Dendritic cell treated with granulocyte-macrophage colony-stimulating factor and Interleukin-4, amounts not matched to agents 40 ng/mL and 50 ng/mL, for 4 days (primary cell): Measurements from ENCODE around the gene ARHGAP30.
"Not testable (repeated sequence)": the region's sequence is repeated elsewhere in the genome, so short reads cannot be mapped to it uniquely, and the experiment has no call there.

Source experiments
- H3K27ac Mint-ChIP-seq: one replicate; pipeline ENCODE4 v1.8.0; 2022; ENCODE audit warnings: mild to moderate bottlenecking, mixed read lengths
- H3K27me3 Mint-ChIP-seq: one replicate; pipeline ENCODE4 v1.8.0; 2022; ENCODE audit warnings: mild to moderate bottlenecking, mixed read lengths
- H3K36me3 Mint-ChIP-seq: one replicate; pipeline ENCODE4 v1.8.0; 2022; ENCODE audit warnings: low read depth, mixed read lengths
- H3K4me1 Mint-ChIP-seq: one replicate; pipeline ENCODE4 v1.8.0; 2022; ENCODE audit warnings: low read depth, mixed read lengths
- H3K4me3 Mint-ChIP-seq: one replicate; pipeline ENCODE4 v1.8.0; 2022; ENCODE audit warnings: mild to moderate bottlenecking, moderate library complexity, mixed read lengths
- H3K9me3 Mint-ChIP-seq: one replicate; pipeline ENCODE4 v1.8.0; 2022; ENCODE audit warnings: mixed read lengths
- intact Hi-C: fragments of 100-400 bp; cut with micrococcal nuclease; formaldehyde crosslinking; loops from one replicate; pipeline ENCODE4 v1.15.0; 2022

The ARHGAP30 gene

DNA sequence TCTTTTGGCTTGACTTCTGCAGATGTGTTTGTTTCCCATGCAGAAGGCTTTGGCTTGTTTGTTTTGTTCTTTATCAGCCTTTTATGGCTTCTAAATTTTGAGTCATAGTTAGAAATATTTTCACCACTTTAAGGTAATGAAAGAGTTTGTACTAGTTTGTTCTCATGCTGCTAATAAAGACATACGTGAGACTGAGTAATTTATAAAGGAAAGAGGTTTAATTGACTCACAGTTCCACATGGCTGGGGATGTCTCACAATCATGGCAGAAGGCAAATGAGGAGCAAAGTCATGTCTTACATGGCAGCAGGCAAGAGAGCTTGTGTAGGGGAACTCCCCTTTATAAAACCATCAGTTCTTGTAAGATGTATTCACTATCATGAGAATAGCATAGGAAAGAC is 42.7 kb downstream of the ARHGAP30 start:
- H3K4me1 Mint-ChIP-seq, H3K36me3 Mint-ChIP-seq, H3K27ac Mint-ChIP-seq, H3K27me3 Mint-ChIP-seq, H3K9me3 Mint-ChIP-seq, H3K4me3 Mint-ChIP-seq, intact Hi-C loops: not testable (repeated sequence)

- intact Hi-C loops, H3K4me3 Mint-ChIP-seq, H3K9me3 Mint-ChIP-seq, H3K27ac Mint-ChIP-seq, H3K27me3 Mint-ChIP-seq: not testable (repeated sequence)
- Mint-ChIP-seq H3K36me3 (peaks cover 12% of the 10 kb centered on the region), H3K4me1 (peaks cover 42% of the 10 kb centered on the region)
Observed at GRCh38 chr1:161022432-161022831, 47.3 kb downstream of the ARHGAP30 start.

DNA sequence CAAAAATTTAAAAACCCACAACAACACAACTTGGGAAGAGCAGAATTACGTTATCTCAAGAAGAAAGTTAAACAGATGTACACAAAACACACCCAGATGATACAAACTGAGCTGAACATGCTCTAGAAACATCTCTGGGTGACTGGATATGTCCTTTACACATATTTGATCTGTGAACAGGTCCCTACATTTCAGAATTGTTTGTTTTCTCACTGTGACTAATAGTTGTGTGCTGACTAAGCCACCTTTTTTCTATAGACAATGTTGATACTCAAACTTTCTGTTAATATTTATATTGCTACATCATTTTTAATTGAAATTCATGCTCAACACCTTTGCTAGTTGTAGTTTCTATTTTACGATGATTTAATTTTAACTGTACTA is 47.7 kb downstream of the ARHGAP30 start:
- Mint-ChIP-seq H3K27ac (peak overlapping the region; percentile 86), H3K9me3 (no peaks in the 10 kb centered on the region), H3K4me3 (peak overlapping the region; percentile 88), H3K27me3 (no peaks in the 10 kb centered on the region), H3K4me1 (peaks cover 45% of the 10 kb centered on the region), H3K36me3 (peaks cover 12% of the 10 kb centered on the region)
- intact Hi-C loops = loop anchor here (1.0 kb wide), 1 partner anchor 23 kb away; the partner anchor contains the start of gene USF1

DNA sequence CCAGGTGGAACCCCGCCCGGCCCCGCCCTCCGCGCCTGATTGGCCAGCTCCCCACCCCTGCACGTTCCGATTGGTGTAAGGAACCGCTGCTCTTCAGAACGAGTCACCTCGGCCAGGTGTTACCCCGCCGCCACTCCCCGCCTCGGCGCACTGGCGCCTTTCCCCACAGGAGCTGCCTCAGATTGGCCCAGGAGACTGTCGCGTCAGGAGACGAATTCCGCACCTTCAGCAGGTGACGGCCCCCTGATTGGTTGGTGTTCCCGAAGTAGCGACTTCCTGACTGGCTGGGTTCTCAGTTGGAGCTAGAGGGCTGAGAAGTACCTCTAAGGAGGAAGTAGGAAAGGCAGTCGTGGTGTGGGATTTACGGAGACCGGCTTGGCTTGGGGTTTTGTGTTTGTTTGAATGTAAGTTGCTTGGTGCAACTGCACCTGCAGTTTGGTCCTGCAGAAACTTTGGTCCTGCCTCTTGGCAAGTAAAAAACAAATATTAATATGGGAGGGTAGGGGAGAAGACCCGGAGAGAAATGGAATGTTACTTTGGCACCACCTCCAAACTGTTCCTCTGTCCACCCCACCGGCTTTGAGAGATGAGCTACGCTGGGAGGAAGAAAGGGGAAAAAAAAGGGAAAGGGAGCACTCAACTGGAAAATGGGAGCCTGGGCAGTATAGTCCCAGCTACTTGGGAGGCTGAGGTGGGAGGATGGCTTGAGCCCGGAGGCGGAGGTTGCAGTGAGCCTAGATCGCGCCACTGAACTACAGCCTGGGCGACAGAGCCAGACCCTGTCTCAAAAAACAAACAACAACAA is 48.3 kb downstream of the ARHGAP30 start:
- intact Hi-C loops = loop anchor here (1.0 kb wide), 1 partner anchor 24 kb away; the partner anchor contains the start of gene USF1
- Mint-ChIP-seq H3K27me3 (no peaks in the 10 kb centered on the region), H3K9me3 (no peaks in the 10 kb centered on the region), H3K4me1 (peaks cover 50% of the 10 kb centered on the region), H3K27ac (peak overlapping the region; percentile 86), H3K4me3 (peak overlapping the region; percentile 88), H3K36me3 (peaks cover 12% of the 10 kb centered on the region)

GRCh38 chr1:161020509-161021164 is 49.1 kb downstream of the ARHGAP30 start, which contains the start of gene F11R:
Gene F11R (minus strand): TSS chr1:161021152. CDS start chr1:161021073, 79 bp downstream.
- Mint-ChIP-seq H3K4me3 (peak within 1 kb of the TSS; percentile 88), H3K9me3 (no peaks in the 10 kb centered on the region), H3K36me3 (peaks cover 12% of the 10 kb centered on the region), H3K27ac (peak within 1 kb of the TSS; percentile 86), H3K4me1 (peaks cover 51% of the 10 kb centered on the region), H3K27me3 (no peaks in the 10 kb centered on the region)
- intact Hi-C loops = loop anchor here (1.0 kb wide), 1 partner anchor 25 kb away; the partner anchor contains the start of gene USF1

DNA sequence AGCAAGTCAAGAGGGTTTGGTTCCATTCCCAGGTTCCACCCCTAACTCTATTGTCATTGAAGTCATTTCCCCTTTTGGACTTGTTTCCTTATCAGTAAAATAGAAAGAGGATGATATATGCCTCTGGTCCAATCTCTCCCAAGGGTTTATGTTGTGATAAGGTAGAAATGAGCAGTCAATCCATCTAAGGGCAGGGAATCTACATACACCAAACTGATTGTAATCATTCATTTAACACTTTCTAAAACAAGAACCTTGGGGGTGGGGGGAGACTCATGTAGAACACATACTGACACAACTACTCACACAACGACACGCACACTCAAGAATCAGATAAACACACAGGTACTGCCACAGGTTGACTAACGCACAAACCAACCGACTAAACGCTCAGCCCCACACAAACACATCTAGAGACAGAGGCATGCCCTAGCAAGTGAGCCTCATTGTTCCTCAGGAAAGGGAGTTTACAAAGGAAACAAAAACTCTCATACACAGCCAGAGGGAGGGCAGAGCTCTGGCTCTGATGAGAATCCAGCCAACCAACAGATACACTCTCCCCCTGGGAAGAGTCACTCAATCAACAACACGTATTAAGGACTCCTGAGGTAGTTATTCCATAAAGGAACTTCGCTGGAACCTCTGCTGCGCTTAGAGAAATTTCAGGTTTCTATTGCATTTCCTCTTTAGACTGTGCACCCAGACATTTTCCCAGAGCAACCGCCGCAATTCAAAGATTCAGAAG is 49.8 kb downstream of the ARHGAP30 start:
- intact Hi-C loops = no loop called here
- Mint-ChIP-seq H3K4me3 (peak overlapping the region; percentile 88), H3K27me3 (no peaks in the 10 kb centered on the region), H3K27ac (peak overlapping the region; percentile 86), H3K36me3 (peaks cover 12% of the 10 kb centered on the region), H3K9me3 (no peaks in the 10 kb centered on the region), H3K4me1 (peaks cover 51% of the 10 kb centered on the region)

GRCh38 chr1:161019111-161019660 is 50.5 kb downstream of the ARHGAP30 start:
- H3K27me3 Mint-ChIP-seq, intact Hi-C loops, H3K9me3 Mint-ChIP-seq: not testable (repeated sequence)
- Mint-ChIP-seq H3K36me3 (peaks cover 12% of the 10 kb centered on the region), H3K4me1 (peaks cover 52% of the 10 kb centered on the region), H3K27ac (peak overlapping the region; percentile 82), H3K4me3 (peak overlapping the region; percentile 19)

DNA sequence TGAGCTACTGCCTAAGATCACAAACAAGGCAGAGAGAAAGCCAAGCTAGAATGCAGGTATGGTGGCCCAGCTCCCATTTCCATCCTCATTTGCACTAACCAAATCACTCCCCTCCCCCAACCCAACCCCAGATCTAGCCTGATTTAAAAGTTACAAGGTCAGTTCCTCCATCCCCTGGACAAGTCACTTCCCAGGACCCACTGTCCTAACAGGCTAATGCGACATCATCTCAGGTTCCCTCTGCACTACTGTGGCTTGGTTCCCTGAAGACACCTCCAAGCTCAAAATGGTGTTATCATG is 51.1 kb downstream of the ARHGAP30 start:
- H3K4me3 Mint-ChIP-seq = no peak overlapping the region
- peak overlapping the region; percentile 82 for H3K27ac Mint-ChIP-seq
- H3K27me3 Mint-ChIP-seq = no peaks in the 10 kb centered on the region
- peaks cover 58% of the 10 kb centered on the region for H3K4me1 Mint-ChIP-seq
- intact Hi-C loops = no loop called here
- H3K36me3 Mint-ChIP-seq = peaks cover 12% of the 10 kb centered on the region
- H3K9me3 Mint-ChIP-seq = no peaks in the 10 kb centered on the region

GRCh38 chr1:161017756-161018630 is 51.7 kb downstream of the ARHGAP30 start:
- peak overlapping the region; percentile 82 for H3K27ac Mint-ChIP-seq
- no peaks in the 10 kb centered on the region for H3K9me3 Mint-ChIP-seq
- peaks cover 12% of the 10 kb centered on the region for H3K36me3 Mint-ChIP-seq
- H3K4me3 Mint-ChIP-seq = no peak overlapping the region
- H3K27me3 Mint-ChIP-seq = no peaks in the 10 kb centered on the region
- intact Hi-C loops = no loop called here
- peaks cover 64% of the 10 kb centered on the region for H3K4me1 Mint-ChIP-seq

DNA sequence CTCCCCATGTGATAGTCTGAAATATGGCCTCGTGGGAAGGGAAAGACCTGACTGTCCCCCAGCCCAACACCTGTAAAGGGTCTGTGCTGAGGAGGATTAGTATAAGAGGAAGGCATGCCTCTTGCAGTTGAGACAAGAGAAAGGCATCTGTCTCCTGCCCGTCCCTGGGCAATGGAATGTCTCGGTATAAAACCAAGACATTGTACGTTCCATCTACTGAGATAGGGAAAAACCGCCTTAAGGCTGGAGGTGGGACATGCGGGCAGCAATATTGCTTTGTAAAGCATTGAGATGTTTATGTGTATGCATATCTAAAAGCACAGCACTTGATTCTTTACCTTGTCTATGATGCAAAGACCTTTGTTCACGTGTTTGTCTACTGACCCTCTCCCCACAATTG is 52.5 kb downstream of the ARHGAP30 start:
- H3K9me3 Mint-ChIP-seq, H3K4me3 Mint-ChIP-seq, H3K27me3 Mint-ChIP-seq, intact Hi-C loops: not testable (repeated sequence)
- Mint-ChIP-seq H3K4me1 (peaks cover 65% of the 10 kb centered on the region), H3K36me3 (peaks cover 12% of the 10 kb centered on the region), H3K27ac (peak overlapping the region; percentile 82)

- Mint-ChIP-seq H3K36me3 (peaks cover 12% of the 10 kb centered on the region), H3K4me1 (peaks cover 68% of the 10 kb centered on the region), H3K27ac (peak overlapping the region; percentile 68)
- H3K27me3 Mint-ChIP-seq, intact Hi-C loops, H3K4me3 Mint-ChIP-seq, H3K9me3 Mint-ChIP-seq: not testable (repeated sequence)
Observed at GRCh38 chr1:161016683-161017082, 53.0 kb downstream of the ARHGAP30 start.

GRCh38 chr1:161013488-161014230 is 56.0 kb downstream of the ARHGAP30 start:
- Mint-ChIP-seq H3K4me3 (peak overlapping the region; percentile 75), H3K9me3 (no peaks in the 10 kb centered on the region), H3K36me3 (no peaks in the 10 kb centered on the region), H3K4me1 (peaks cover 49% of the 10 kb centered on the region), H3K27ac (peak overlapping the region; percentile 99), H3K27me3 (no peaks in the 10 kb centered on the region)
- intact Hi-C loops = no loop called here

GRCh38 chr1:161013131-161013487 is 56.6 kb downstream of the ARHGAP30 start:
- no peaks in the 10 kb centered on the region for H3K9me3 Mint-ChIP-seq
- peak overlapping the region; percentile 99 for H3K27ac Mint-ChIP-seq
- H3K4me3 Mint-ChIP-seq = peak overlapping the region; percentile 75
- H3K4me1 Mint-ChIP-seq = peaks cover 44% of the 10 kb centered on the region
- no peaks in the 10 kb centered on the region for H3K27me3 Mint-ChIP-seq
- intact Hi-C loops = no loop called here
- no peaks in the 10 kb centered on the region for H3K36me3 Mint-ChIP-seq
